ENCODE measurements around the gene TBC1D8. TPM values are rescaled to one million over a fixed set of nuclear protein-coding genes. Genes with fewer than 3 reads are reported as not detected.

Gene TBC1D8
- total and polyA plus RNA-seq, 2 of the 13 experiments (the other 11 are each of a cell fraction or from before 2014, with no cell fraction given): 45.1 to 95.4 TPM

DNA sequence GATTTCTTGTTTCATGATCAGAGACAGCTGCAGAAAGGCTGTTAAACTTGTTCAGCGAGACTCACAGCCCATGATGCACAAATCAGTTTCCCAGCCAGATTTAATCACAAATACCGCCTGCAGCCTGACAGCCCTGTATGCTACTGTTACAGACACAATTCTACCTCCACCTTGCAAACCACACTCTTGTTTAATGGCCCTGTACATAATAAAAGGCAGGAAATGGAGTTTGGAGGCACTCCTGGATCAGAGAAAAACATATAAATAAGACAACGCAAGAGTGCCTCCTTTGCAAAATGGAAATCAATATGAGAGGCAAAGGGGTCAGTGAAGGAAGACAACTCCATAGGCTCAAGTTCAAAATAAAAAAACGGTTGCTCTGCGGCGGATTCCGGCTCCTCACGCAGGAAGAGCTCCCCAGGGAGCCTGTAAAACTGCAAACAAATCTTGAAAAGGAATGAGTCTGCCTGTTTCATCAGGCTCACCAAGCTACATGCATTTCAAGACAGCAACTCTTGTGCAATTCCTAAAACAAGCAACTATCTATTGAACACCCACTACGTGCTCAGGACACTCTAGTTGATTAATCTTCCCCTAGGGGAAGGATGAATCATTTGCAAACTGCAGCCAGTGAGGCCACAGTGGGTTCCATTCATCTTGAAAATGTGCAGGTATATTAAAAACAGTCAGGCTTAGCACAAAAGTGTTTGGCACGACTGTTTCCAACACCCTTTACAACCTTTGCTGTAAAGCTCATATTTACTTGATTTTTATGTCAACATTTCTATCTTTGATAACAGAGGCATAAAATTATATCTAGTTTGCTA, 37.5 kb downstream of the TBC1D8 start (continued):
- TF ChIP-seq ZNF724P (CRISPR knock-in tag; IDR thresholded peaks at IDR 0.05; ENCODE audit: borderline replicate concordance): no peak
- no peak for TF ChIP-seq ZNF20 (CRISPR knock-in tag; IDR thresholded peaks at IDR 0.05)
- peak in 1 of 2 experiments; percentile 88; a peak in 2 of 4 replicates for TF ChIP-seq EP300 (IDR thresholded peaks at IDR 0.05; ENCODE audit: low read depth in 2 of 2, low read length in 2 of 2)
- TF ChIP-seq EP300 (CRISPR knock-in tag; IDR thresholded peaks at IDR 0.05; ENCODE audit: borderline replicate concordance): peak; percentile 89
- TF ChIP-seq LCORL (IDR thresholded peaks at IDR 0.05): no peak
- TF ChIP-seq LCORL (CRISPR knock-in tag; IDR thresholded peaks at IDR 0.05): peak; percentile 97
- TF ChIP-seq HOXA7 (CRISPR knock-in tag; IDR thresholded peaks at IDR 0.05): no peak
- no peak for TF ChIP-seq SOX6 (IDR thresholded peaks at IDR 0.05)
- peak; percentile 87; the same call in 1 of the 2 replicates for TF ChIP-seq SOX6 (CRISPR knock-in tag; IDR thresholded peaks at IDR 0.05)
- TF ChIP-seq, protein P1, sequence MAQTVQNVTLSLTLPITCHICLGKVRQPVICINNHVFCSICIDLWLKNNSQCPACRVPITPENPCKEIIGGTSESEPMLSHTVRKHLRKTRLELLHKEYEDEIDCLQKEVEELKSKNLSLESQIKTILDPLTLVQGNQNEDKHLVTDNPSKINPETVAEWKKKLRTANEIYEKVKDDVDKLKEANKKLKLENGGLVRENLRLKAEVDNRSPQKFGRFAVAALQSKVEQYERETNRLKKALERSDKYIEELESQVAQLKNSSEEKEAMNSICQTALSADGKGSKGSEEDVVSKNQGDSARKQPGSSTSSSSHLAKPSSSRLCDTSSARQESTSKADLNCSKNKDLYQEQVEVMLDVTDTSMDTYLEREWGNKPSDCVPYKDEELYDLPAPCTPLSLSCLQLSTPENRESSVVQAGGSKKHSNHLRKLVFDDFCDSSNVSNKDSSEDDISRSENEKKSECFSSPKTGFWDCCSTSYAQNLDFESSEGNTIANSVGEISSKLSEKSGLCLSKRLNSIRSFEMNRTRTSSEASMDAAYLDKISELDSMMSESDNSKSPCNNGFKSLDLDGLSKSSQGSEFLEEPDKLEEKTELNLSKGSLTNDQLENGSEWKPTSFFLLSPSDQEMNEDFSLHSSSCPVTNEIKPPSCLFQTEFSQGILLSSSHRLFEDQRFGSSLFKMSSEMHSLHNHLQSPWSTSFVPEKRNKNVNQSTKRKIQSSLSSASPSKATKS (CRISPR knock-in tag; IDR thresholded peaks at IDR 0.05): no peak
- no peak for TF ChIP-seq ZNF484 (CRISPR knock-in tag; IDR thresholded peaks at IDR 0.05; ENCODE audit: borderline replicate concordance, low read depth)
- TF ChIP-seq ZNF747 (CRISPR knock-in tag; IDR thresholded peaks at IDR 0.05; ENCODE audit: borderline replicate concordance): no peak
- TF ChIP-seq KDM1A (CRISPR knock-in tag; IDR thresholded peaks at IDR 0.05): peak; percentile 90
- TF ChIP-seq NAIF1 (CRISPR knock-in tag; IDR thresholded peaks at IDR 0.05; ENCODE audit: borderline replicate concordance): peak; percentile 71; the same call in 1 of the 2 replicates
- 0 out of 2 replicates have a peak, but pooled peaks have one; percentile 64 for TF ChIP-seq SNAPC2 (CRISPR knock-in tag; IDR thresholded peaks at IDR 0.05)
- TF ChIP-seq, protein P2, sequence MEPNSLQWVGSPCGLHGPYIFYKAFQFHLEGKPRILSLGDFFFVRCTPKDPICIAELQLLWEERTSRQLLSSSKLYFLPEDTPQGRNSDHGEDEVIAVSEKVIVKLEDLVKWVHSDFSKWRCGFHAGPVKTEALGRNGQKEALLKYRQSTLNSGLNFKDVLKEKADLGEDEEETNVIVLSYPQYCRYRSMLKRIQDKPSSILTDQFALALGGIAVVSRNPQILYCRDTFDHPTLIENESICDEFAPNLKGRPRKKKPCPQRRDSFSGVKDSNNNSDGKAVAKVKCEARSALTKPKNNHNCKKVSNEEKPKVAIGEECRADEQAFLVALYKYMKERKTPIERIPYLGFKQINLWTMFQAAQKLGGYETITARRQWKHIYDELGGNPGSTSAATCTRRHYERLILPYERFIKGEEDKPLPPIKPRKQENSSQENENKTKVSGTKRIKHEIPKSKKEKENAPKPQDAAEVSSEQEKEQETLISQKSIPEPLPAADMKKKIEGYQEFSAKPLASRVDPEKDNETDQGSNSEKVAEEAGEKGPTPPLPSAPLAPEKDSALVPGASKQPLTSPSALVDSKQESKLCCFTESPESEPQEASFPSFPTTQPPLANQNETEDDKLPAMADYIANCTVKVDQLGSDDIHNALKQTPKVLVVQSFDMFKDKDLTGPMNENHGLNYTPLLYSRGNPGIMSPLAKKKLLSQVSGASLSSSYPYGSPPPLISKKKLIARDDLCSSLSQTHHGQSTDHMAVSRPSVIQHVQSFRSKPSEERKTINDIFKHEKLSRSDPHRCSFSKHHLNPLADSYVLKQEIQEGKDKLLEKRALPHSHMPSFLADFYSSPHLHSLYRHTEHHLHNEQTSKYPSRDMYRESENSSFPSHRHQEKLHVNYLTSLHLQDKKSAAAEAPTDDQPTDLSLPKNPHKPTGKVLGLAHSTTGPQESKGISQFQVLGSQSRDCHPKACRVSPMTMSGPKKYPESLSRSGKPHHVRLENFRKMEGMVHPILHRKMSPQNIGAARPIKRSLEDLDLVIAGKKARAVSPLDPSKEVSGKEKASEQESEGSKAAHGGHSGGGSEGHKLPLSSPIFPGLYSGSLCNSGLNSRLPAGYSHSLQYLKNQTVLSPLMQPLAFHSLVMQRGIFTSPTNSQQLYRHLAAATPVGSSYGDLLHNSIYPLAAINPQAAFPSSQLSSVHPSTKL (CRISPR knock-in tag; IDR thresholded peaks at IDR 0.05): peak; percentile 91
- TF ChIP-seq ZSCAN29 (CRISPR knock-in tag; conservative IDR thresholded peaks at IDR 0.05): peak; percentile 68; the same call in 1 of the 2 replicates
- peak; percentile 82 for TF ChIP-seq MED1 (CRISPR knock-in tag; IDR thresholded peaks at IDR 0.05)
- no peak for TF ChIP-seq ZNF674 (CRISPR knock-in tag; IDR thresholded peaks at IDR 0.05; ENCODE audit: low read depth)
- peak; percentile 48; the same call in 1 of the 2 replicates for TF ChIP-seq ZNF335 (CRISPR knock-in tag; IDR thresholded peaks at IDR 0.05)
- no peak for TF ChIP-seq ZMAT3 (CRISPR knock-in tag; conservative IDR thresholded peaks at IDR 0.05)
- TF ChIP-seq, protein P3, sequence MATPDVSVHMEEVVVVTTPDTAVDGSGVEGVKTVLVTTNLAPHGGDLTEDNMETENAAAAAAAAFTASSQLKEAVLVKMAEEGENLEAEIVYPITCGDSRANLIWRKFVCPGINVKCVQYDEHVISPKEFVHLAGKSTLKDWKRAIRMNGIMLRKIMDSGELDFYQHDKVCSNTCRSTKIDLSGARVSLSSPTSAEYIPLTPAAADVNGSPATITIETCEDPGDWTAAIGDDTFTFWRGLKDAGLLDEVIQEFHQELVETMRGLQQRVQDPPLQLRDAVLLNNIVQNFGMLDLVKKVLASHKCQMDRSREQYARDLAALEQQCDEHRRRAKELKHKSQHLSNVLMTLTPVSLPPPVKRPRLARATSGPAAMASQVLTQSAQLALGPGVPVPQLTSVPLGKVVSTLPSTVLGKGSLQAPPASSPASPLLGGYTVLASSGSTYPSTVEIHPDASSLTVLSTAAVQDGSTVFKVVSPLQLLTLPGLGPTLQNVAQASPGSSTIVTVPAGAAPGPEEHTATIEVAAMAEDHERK (CRISPR knock-in tag; IDR thresholded peaks at IDR 0.05; ENCODE audit: low read depth): no peak
- peak; percentile 75; the same call in 1 of the 2 replicates for TF ChIP-seq PPARG (CRISPR knock-in tag; conservative IDR thresholded peaks at IDR 0.05)
- peak; percentile 36; the same call in 1 of the 2 replicates for TF ChIP-seq ZNF878 (CRISPR knock-in tag; IDR thresholded peaks at IDR 0.05)

All from HepG2 (cell line).